HUES6 (cell line): ENCODE data around the gene RNF19B.
"Not testable (repeated sequence)": the region's sequence is repeated elsewhere in the genome, so short reads cannot be mapped to it uniquely, and the experiment has no call there.

Experiments
- H3K27ac ChIP-seq: 2 replicates; pipeline ENCODE4 v1.7.0; 2013; ENCODE audit warnings: low read depth, mild to moderate bottlenecking, low read length, inconsistent platforms
- H3K27me3 ChIP-seq: 2 replicates; pipeline ENCODE4 v1.6.1; 2013; ENCODE audit warnings: low read length; ENCODE audit not compliant: control insufficient read depth, insufficient read depth
- H3K36me3 ChIP-seq: 2 replicates; pipeline ENCODE4 v1.6.1; 2013; ENCODE audit warnings: low read length; ENCODE audit not compliant: control insufficient read depth, insufficient read depth
- H3K4me1 ChIP-seq: 2 replicates; pipeline ENCODE4 v1.6.1; 2013; ENCODE audit warnings: low read length; ENCODE audit not compliant: control insufficient read depth, insufficient read depth
- H3K4me3 ChIP-seq: 2 replicates; pipeline ENCODE4 v1.5.1; 2013; ENCODE audit warnings: low read depth, low read length
- H3K9ac ChIP-seq: one replicate; pipeline ENCODE4 v1.6.1; 2013; ENCODE audit warnings: mild to moderate bottlenecking, low read length
- H3K9me3 ChIP-seq: 2 replicates; pipeline ENCODE4 v1.6.1; 2013; ENCODE audit warnings: low read depth, low read length; ENCODE audit not compliant: control insufficient read depth, insufficient read depth

Gene RNF19B

DNA sequence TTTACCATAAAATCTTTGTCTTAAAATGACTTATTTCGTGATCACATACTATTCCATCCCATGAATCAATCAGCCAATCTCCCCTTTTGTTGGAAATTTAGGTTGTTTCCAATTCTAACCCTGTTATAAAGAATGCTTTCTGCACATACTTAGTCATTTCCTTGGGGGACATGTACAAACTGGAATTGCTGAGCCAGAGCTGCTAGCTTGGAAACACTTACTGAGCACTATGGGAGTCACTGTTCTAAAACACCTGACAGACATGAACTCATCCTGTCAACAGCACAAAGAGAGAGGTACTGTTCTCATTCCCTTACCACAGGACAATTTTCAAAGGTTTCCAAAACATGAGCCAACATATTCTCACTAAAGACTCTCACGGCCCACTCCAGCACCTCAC, 40.0 kb upstream of the RNF19B start:
- H3K9me3 ChIP-seq = no peaks in the 10 kb centered on the region
- H3K27me3 ChIP-seq = no peaks in the 10 kb centered on the region
- no peak overlapping the region for H3K9ac ChIP-seq
- H3K27ac ChIP-seq = no peak overlapping the region
- H3K36me3 ChIP-seq = peaks cover 23% of the 10 kb centered on the region
- no peak overlapping the region for H3K4me3 ChIP-seq
- peaks cover 16% of the 10 kb centered on the region; the same call in 1 of the 2 replicates for H3K4me1 ChIP-seq

DNA sequence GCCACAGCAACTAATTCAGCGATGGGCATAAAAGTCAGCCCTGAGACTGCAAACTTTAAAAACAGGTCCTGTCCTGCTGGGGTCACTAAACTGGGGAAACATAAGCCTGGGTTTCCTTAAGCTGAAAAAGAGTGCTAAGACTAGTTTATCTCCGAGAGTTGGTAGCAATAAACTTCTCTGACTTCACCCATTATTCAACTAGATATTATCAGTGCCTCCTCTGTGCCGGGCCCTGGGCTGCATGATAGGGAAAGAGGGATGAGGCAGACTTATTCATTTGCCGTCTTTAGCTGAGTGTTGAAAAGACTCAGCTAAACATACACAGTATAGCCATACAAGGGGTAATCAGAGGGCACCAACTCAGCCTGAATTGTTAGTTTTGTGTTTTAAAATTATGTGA, 39.0 kb upstream of the RNF19B start:
- Histone ChIP-seq H3K27ac (no peak overlapping the region), H3K4me3 (no peak overlapping the region), H3K9me3 (no peaks in the 10 kb centered on the region), H3K27me3 (no peaks in the 10 kb centered on the region), H3K4me1 (peaks cover 16% of the 10 kb centered on the region; the same call in 1 of the 2 replicates), H3K36me3 (peaks cover 13% of the 10 kb centered on the region), H3K9ac (no peak overlapping the region)

DNA sequence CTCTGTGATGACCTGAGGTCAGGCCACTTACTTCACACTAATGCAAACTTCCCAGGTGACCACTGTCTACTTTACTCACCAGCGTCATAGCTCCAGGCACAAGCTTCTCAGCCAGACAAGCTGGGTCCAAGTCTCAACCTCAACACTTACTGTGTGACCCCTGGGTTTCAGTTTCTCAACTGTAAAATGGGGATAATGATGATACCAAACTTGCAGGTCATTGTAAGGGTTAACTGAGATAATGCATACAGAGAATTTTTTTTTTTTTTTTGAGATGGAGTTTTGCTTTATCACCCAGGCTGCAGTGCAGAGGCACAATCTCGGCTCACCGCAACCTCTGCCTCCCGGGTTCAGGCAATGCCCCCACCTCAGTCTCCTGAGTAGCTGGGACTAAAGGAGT, 37.4 kb upstream of the RNF19B start:
- Histone ChIP-seq H3K4me1 (peaks cover 10% of the 10 kb centered on the region; the same call in 1 of the 2 replicates), H3K4me3 (no peak overlapping the region), H3K9ac (no peak overlapping the region), H3K36me3 (no peaks in the 10 kb centered on the region; the same call in 1 of the 2 replicates), H3K27me3 (no peaks in the 10 kb centered on the region), H3K27ac (no peak overlapping the region), H3K9me3 (no peaks in the 10 kb centered on the region)

DNA sequence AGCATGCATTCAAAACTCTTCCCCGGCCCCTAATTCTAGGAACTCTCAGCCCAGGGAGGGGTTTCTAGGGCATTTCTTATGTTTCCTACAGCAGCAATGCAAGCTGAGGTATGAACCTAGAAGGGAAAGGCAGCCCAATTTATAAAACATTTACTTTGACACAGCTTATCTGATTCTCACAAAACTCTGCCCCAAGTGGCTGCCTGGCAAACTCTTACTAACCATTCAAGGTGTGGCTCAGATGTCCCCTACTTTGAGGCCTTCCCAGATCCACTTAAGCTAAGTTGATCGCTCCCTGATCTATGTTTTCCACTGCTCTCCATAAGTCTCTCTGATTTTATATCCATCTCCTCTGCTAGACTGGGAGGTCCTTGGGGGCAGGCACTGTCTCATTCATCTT, 36.7 kb upstream of the RNF19B start:
- H3K9me3 ChIP-seq = no peaks in the 10 kb centered on the region
- H3K27me3 ChIP-seq = no peaks in the 10 kb centered on the region
- peaks cover 7% of the 10 kb centered on the region; the same call in 1 of the 2 replicates for H3K4me1 ChIP-seq
- no peak overlapping the region for H3K27ac ChIP-seq
- H3K4me3 ChIP-seq = no peak overlapping the region
- H3K9ac ChIP-seq = no peak overlapping the region
- H3K36me3 ChIP-seq = no peaks in the 10 kb centered on the region

DNA sequence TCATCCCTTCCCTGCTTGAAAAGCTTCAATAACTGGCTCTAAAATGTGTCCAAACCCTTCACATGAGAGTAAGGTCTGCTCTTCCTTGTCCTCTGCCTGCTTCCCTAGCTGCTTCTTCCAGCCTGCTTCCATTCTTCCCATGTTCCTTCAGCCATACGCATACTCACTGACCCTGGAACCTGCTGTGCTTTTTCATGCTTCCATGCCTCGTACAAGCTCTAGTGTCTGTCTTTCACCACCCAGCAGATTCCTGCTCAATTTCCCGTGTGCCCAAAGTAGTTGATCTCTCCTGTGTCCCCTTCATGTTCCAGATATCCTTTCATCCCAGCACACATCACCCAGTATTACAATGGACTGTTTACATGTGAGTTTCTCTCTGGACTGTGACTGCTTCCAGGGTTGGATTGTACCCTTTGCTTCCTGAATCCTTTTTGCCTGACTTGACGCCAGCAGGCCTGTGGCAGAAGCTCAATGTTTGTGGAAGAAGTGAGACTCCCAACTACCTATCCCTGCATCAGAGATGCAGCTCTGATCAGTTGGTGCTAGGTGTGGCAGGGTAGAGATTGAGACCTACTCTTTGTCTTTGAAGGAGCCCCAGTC, 35.9 kb upstream of the RNF19B start:
- H3K4me3 ChIP-seq = no peak overlapping the region
- no peaks in the 10 kb centered on the region for H3K27me3 ChIP-seq
- no peak overlapping the region for H3K9ac ChIP-seq
- no peak overlapping the region for H3K27ac ChIP-seq
- H3K4me1 ChIP-seq = peaks cover 4% of the 10 kb centered on the region; the same call in 1 of the 2 replicates
- no peaks in the 10 kb centered on the region for H3K36me3 ChIP-seq
- no peaks in the 10 kb centered on the region for H3K9me3 ChIP-seq

DNA sequence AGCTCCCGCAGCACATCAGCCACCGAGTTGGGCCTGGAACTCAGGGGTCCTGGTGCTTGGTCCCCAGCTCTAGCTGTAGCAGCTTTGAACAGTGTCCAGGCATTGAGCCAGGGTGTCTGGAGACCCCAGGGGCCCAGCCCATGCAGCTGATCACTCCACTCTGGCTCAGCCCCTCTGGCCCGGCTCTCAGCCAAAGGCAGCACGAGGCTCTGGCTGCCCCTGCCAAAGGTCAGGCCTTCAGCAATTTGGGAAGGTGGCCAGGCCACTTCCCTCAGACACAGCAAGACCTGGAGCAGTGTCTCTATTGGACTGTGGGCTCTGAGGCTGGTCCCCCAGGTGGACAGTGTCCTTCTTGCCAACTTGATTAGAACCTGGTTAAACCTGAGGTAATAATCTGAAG, 34.4 kb upstream of the RNF19B start:
- H3K9me3 ChIP-seq = no peaks in the 10 kb centered on the region
- no peak overlapping the region for H3K27ac ChIP-seq
- H3K36me3 ChIP-seq = no peaks in the 10 kb centered on the region
- peaks cover 4% of the 10 kb centered on the region; the same call in 1 of the 2 replicates for H3K4me1 ChIP-seq
- no peak overlapping the region for H3K4me3 ChIP-seq
- H3K9ac ChIP-seq = no peak overlapping the region
- no peaks in the 10 kb centered on the region for H3K27me3 ChIP-seq

DNA sequence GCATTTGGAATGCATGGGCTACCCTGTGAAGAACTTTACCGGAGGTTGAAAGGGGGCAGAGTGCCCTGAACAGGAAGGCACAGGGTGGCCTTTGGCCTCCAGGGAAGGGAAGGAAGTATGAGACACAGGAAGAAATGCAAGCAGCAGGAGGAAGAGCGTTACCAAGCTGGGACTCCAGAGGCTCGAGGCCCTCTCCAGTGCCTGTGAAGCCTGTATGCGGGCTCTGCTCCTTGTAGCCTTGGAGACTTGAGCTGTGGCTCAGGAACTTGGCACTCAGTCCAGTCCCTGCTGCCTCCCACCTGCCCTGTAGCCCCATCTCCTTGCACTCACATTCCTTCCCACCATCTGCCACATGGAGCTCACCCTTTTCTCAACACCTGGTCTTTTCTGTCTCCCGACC, 33.5 kb upstream of the RNF19B start:
- Histone ChIP-seq H3K9me3 (no peaks in the 10 kb centered on the region), H3K4me3 (no peak overlapping the region), H3K27ac (no peak overlapping the region), H3K36me3 (no peaks in the 10 kb centered on the region), H3K9ac (no peak overlapping the region), H3K4me1 (peaks cover 4% of the 10 kb centered on the region; the same call in 1 of the 2 replicates), H3K27me3 (no peaks in the 10 kb centered on the region)

DNA sequence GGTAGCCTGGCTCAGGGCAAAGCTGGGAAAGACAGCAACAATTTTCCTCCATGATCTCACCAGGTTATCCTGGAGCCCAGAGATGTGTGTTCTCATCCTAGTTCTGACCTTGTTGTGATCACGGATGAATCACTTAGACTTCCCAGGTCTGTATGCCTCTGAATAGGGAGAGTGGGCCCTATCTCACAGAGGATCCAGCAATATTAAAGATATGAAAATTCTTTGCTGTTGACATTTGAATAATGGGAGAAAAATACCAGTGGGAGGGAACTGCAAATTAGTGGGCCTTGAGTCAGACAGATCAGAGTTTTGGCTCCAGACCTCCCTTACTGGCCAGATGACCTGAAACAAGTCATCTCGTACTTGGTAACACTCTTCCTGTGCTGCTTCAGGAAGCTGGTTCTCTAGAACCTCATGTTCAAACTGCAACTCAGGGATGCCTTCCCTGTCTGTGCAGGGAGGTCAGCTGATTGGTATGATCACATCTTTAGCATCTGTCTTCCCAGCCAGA, 32.8 kb upstream of the RNF19B start:
- Histone ChIP-seq H3K36me3 (no peaks in the 10 kb centered on the region), H3K27me3 (no peaks in the 10 kb centered on the region), H3K9ac (no peak overlapping the region), H3K9me3 (no peaks in the 10 kb centered on the region), H3K27ac (no peak overlapping the region), H3K4me3 (no peak overlapping the region), H3K4me1 (peaks cover 10% of the 10 kb centered on the region)

DNA sequence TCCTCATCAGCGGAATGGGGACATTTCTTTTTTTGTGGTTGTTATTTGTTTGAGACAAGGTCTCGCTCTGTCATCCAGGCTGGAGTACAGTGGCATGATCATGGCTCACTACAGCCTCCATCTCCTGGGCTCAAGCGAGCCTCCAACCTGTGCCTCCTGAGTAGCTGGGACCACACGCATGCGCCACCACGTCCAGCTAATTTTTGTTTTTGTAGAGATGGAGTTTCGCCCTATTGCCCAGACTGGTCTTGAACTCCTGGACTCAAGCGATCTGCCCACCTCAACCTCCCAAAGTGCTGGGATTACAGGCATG, 28.7 kb upstream of the RNF19B start:
- not testable (repeated sequence) for H3K36me3 ChIP-seq, H3K9me3 ChIP-seq, H3K4me3 ChIP-seq, H3K9ac ChIP-seq, H3K27me3 ChIP-seq, H3K27ac ChIP-seq
- peaks cover 23% of the 10 kb centered on the region for H3K4me1 ChIP-seq

DNA sequence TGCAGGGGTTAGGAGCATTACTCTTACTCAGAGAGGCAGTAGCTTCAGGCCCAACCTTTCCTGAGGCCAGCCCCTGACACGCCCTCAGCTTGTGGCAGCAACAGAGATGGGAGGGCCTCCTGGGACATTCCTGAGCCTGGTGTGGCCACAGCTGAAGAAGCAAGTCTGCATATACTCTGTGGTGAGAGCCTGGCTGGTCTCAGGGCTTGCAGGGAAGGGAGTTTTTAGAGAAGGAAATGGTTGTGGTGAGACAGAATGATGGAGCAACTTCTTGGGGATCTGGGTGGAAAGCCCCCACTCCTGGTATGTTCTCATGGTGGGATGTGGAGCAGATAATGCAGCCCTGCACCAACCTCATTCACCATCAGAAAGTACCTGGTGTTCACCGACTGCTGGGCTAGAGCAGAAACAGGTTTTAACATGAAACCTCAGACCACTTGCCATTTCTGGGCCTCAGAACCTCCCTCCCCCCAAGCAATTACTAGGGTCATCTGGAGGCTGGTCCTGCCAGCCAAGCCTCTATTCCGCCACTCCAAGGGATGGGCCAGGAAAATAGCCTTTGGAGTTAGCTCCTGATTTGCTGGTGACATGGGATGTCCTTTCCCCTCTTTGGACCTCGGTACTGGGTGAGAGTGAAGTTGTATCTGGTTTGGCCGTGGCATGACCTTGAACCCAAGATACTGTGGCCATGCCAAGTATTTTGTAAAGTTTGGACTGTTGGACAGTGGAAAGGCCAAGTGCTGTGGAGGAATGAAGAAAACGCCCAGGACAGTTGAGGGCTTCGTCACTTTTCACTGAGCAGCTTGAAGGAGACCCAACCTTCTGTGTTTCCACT, 28.1 kb upstream of the RNF19B start:
- Histone ChIP-seq H3K36me3 (no peaks in the 10 kb centered on the region), H3K9ac (no peak overlapping the region), H3K27me3 (no peaks in the 10 kb centered on the region), H3K4me1 (peaks cover 23% of the 10 kb centered on the region), H3K27ac (no peak overlapping the region), H3K4me3 (no peak overlapping the region), H3K9me3 (no peaks in the 10 kb centered on the region)

DNA sequence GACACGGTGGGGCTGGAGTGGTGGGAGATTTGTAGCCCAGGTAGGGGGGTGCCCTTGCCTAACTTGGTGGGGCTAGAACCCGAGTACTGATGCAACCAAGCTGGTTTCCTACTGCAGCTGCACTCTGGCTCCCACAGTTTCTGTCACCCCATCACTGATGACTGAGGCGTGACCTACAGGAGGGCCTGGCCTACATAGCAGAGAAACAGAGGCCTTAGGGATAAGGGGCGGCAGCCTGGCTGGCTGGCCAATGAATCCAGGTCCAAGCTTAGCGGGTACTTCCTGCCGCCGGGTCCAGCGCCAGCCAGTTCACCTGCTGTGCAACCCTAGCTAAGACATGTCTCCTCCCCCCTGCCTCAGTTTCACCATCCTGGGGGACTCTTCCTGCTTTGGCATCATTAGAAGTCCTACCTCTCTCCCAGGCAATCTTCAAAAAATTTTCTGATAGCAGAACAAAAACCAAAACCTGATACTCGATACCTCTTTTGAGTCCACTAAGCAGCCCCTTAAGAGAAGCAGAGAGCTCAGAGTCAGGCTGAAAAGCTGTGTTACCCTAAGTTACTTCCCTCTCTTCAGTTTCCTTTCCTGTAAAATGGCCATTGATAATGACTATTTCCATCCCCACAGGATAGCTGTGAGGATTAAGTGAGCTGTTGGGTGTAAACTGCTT, 27.3 kb upstream of the RNF19B start:
- Histone ChIP-seq H3K9me3 (no peaks in the 10 kb centered on the region), H3K4me1 (peaks cover 23% of the 10 kb centered on the region), H3K4me3 (no peak overlapping the region), H3K9ac (no peak overlapping the region), H3K27me3 (no peaks in the 10 kb centered on the region), H3K36me3 (no peaks in the 10 kb centered on the region), H3K27ac (no peak overlapping the region)
